Calu3 (cell line): ENCODE results near the gene RACK1. TPM values are rescaled to one million over a fixed set of nuclear protein-coding genes. Genes with fewer than 3 reads are reported as not detected.
A peak's percentile ranks its signal among the peaks of the same experiment; 100 is the strongest.

Experiments
- BruUV-seq: library from RNA; stranded (reverse); fragments of 400-500 nt; replicated peaks from 2 replicates; lab custom pipeline; 2021; lab: Mats Ljungman, UMichigan
- CTCF ChIA-PET: fragments of 300-600 bp; sonication (Branson Sonifier 250); formaldehyde crosslinking; loops from one replicate; lab custom pipeline; 2022; ENCODE audit warnings: antibody characterized with exemption; lab: Charles Lee
- DNase-seq: peaks from one replicate; pipeline ENCODE4 v3.0.0; 2022
- H3K27ac Mint-ChIP-seq: one replicate; pipeline ENCODE4 v1.8.0; 2022; ENCODE audit warnings: mixed read lengths; ENCODE audit not compliant: unreplicated experiment
- H3K27me3 Mint-ChIP-seq: one replicate; pipeline ENCODE4 v1.8.0; 2022; ENCODE audit warnings: mixed read lengths; ENCODE audit not compliant: unreplicated experiment
- H3K36me3 Mint-ChIP-seq: one replicate; pipeline ENCODE4 v1.8.0; 2022; ENCODE audit warnings: mild to moderate bottlenecking, moderate library complexity, mixed read lengths; ENCODE audit not compliant: insufficient read depth, unreplicated experiment
- H3K4me1 Mint-ChIP-seq: one replicate; pipeline ENCODE4 v1.8.0; 2022; ENCODE audit warnings: mild to moderate bottlenecking, low read depth, mixed read lengths; ENCODE audit not compliant: unreplicated experiment
- H3K4me3 Mint-ChIP-seq: one replicate; pipeline ENCODE4 v1.8.0; 2022; ENCODE audit warnings: mild to moderate bottlenecking, low read depth, moderate library complexity, mixed read lengths; ENCODE audit not compliant: unreplicated experiment
- H3K9me3 Mint-ChIP-seq: one replicate; pipeline ENCODE4 v1.8.0; 2022; ENCODE audit warnings: low read depth, mixed read lengths; ENCODE audit not compliant: unreplicated experiment
- intact Hi-C: fragments of 100-400 bp; cut with micrococcal nuclease; formaldehyde crosslinking; loops from one replicate; pipeline ENCODE4 v1.10.0; 2022; ENCODE audit not compliant: unreplicated experiment
- total RNA-seq: library from RNA; stranded (reverse); gene quantifications from 2 replicates; pipeline ENCODE4 v1.2.3, GENCODE V29; 2022
- TF ChIP-seq, protein P1 (sequence below): fragments of 200-600 bp; IDR thresholded peaks from one replicate; pipeline ENCODE4 v1.8.0; 2022; ENCODE audit warnings: antibody characterized with exemption; ENCODE audit not compliant: unreplicated experiment

RACK1 gene
- total RNA-seq, 1 experiment from 2014 or later, result 1,946 TPM

DNA sequence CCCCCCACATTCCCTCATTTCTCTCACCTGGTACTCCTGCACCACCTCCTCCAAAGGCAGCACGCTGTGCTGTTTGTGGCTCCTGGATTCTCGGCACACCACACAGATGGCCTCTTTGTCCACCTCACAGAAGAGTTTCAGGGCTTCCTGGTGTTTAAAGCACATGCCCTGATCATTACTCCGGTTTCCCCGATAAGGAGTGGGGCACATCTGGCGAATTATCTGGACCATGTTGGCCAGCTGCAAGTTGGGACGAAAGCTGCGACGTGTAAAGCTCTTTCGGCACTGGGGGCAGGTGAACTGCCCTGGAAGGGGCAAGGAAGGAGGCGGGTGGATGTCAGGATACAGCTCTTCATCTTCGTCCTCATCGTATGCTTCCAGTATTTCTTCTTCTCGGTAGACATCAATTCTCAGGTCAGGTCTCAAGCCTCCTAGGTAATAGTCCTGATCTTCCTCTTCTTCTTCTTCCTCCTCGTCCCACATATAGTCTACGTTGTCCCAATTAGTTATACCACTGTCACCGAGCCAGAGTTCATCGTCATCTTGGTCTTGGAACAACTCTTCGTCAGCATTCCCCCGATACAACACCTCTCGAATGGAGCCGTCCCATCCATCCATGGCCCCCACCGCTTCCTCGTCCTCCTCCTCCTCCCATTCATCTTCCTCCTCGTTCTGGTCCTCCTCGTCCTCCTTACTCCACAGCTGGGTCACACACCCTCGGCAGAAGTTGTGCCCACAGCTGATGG lies 16.4 kb upstream of the RACK1 start:
- Mint-ChIP-seq H3K4me1 (peaks cover 30% of the 10 kb centered on the region), H3K27ac (peak overlapping the region; percentile 81), H3K27me3 (no peaks in the 10 kb centered on the region), H3K9me3 (no peaks in the 10 kb centered on the region), H3K4me3 (peak overlapping the region; percentile 89), H3K36me3 (peaks cover 53% of the 10 kb centered on the region)
- no peak for DNase-seq
- TF ChIP-seq, protein P1, sequence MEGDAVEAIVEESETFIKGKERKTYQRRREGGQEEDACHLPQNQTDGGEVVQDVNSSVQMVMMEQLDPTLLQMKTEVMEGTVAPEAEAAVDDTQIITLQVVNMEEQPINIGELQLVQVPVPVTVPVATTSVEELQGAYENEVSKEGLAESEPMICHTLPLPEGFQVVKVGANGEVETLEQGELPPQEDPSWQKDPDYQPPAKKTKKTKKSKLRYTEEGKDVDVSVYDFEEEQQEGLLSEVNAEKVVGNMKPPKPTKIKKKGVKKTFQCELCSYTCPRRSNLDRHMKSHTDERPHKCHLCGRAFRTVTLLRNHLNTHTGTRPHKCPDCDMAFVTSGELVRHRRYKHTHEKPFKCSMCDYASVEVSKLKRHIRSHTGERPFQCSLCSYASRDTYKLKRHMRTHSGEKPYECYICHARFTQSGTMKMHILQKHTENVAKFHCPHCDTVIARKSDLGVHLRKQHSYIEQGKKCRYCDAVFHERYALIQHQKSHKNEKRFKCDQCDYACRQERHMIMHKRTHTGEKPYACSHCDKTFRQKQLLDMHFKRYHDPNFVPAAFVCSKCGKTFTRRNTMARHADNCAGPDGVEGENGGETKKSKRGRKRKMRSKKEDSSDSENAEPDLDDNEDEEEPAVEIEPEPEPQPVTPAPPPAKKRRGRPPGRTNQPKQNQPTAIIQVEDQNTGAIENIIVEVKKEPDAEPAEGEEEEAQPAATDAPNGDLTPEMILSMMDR, result no peak
- intact Hi-C loops, result loop anchor here (5.0 kb wide), 1 partner anchor 78 kb away; no protein-coding TSS in a partner anchor
- CTCF ChIA-PET, result interaction anchor here (0.6 to 1.1 kb wide), 4 partner anchors 9 to 36 kb away, joined by 3 to 4 read pairs (median 3); no protein-coding TSS in a partner anchor
- BruUV-seq, result TSS peak; percentile 17

DNA sequence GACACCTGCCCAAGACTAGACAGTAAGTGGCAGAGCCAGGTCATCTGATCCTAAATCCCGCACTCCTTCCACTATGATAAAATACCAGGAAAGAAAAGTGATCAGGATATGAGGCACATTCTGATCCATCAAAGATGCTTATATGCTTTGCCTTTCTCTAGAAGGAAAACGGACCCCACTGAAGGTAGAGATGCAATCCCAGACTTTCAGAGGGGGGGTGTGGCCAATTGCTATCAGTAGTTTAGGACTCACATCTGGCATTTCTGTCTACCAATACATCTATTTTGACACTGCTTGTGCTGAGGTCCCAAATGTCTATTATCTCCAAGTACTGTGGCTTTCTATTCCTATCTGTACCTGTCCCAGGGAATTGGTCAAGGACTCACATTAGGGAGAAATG lies 15.6 kb upstream of the RACK1 start:
- Mint-ChIP-seq H3K4me3 (peak overlapping the region; percentile 89), H3K9me3 (no peaks in the 10 kb centered on the region), H3K4me1 (peaks cover 38% of the 10 kb centered on the region), H3K27ac (peak overlapping the region; percentile 81), H3K36me3 (peaks cover 54% of the 10 kb centered on the region), H3K27me3 (no peaks in the 10 kb centered on the region)
- CTCF ChIA-PET, result interaction anchor here (1.1 kb wide), 1 partner anchor 8 kb away, joined by 3 read pairs; no protein-coding TSS in a partner anchor
- intact Hi-C loops, result no loop called here
- BruUV-seq, result no TSS peak
- TF ChIP-seq, protein P1, result no peak
- no peak for DNase-seq

- H3K4me1 Mint-ChIP-seq, result peaks cover 43% of the 10 kb centered on the region
- intact Hi-C loops, result no loop called here
- peaks cover 59% of the 10 kb centered on the region for H3K36me3 Mint-ChIP-seq
- H3K4me3 Mint-ChIP-seq, result peak overlapping the region; percentile 89
- H3K27ac Mint-ChIP-seq, result no peak overlapping the region
- DNase-seq, result no peak
- no TSS peak for BruUV-seq
- H3K9me3 Mint-ChIP-seq, result no peaks in the 10 kb centered on the region
- CTCF ChIA-PET, result no interaction called here
- no peaks in the 10 kb centered on the region for H3K27me3 Mint-ChIP-seq
- TF ChIP-seq, protein P1, result no peak
Observed at GRCh38 chr5:181258576-181258975, 14.9 kb upstream of the RACK1 start.

DNA sequence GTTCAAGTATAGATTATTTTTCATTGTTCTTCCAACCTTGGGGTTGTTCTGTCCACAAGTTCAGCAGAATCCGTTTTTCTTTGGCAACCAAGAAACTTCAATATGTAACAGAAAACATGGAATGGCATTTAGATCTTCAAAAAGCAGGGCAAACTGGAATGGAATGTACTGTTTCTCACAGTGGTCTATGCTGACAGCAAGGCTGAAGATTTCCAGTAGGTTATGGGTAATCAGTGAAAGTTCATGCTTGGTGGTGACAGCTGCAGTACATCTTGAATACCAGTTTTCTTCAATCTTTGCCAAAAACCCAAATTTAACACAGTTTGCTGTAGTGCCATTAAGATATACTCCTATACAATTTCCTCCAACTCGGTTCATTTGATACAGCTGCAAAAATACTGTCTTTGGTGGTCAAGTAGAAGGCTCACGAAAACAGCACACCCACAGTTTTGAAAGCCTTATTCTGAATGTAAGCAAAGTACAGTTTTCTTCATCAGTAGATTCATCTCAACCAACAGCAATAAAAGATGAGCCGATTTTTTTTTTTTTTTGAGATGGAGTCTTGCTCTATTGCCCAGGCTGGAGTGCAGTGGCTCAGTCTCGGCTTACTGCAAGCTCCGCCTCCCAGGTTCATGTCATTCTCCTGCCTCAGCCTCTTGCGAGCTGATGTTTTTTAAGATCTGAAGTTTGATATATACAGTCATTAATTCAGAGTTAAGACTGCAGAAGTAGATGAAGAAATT lies 12.3 kb upstream of the RACK1 start:
- no peak overlapping the region for H3K4me3 Mint-ChIP-seq
- CTCF ChIA-PET, result interaction anchor here (1.4 kb wide), 1 partner anchor 11 kb away, joined by 6 read pairs; no protein-coding TSS in a partner anchor
- H3K36me3 Mint-ChIP-seq, result peaks cover 53% of the 10 kb centered on the region
- H3K27me3 Mint-ChIP-seq, result no peaks in the 10 kb centered on the region
- no peak overlapping the region for H3K27ac Mint-ChIP-seq
- intact Hi-C loops, result no loop called here
- no peaks in the 10 kb centered on the region for H3K9me3 Mint-ChIP-seq
- H3K4me1 Mint-ChIP-seq, result peaks cover 57% of the 10 kb centered on the region
- TF ChIP-seq, protein P1, result no peak
- DNase-seq, result no peak
- no TSS peak for BruUV-seq
